Activated naive CD8-positive, alpha-beta T cell (primary cell): ENCODE measurements around the gene LSM14A.
"Not testable (repeated sequence)": the region's sequence is repeated elsewhere in the genome, so short reads cannot be mapped to it uniquely, and the experiment has no call there.

Experiments
- H3K27ac Mint-ChIP-seq: one replicate; pipeline ENCODE4 v1.8.0; 2021; ENCODE audit warnings: mixed read lengths
- H3K27me3 Mint-ChIP-seq: one replicate; pipeline ENCODE4 v1.8.0; 2021; ENCODE audit warnings: mixed read lengths
- H3K36me3 Mint-ChIP-seq: one replicate; pipeline ENCODE4 v1.8.0; 2021; ENCODE audit warnings: mixed read lengths
- H3K4me1 Mint-ChIP-seq: one replicate; pipeline ENCODE4 v1.8.0; 2021; ENCODE audit warnings: low read depth, mixed read lengths
- H3K4me3 Mint-ChIP-seq: one replicate; pipeline ENCODE4 v1.8.0; 2021; ENCODE audit warnings: mild to moderate bottlenecking, mixed read lengths
- H3K9me3 Mint-ChIP-seq: one replicate; pipeline ENCODE4 v1.8.0; 2021; ENCODE audit warnings: low read depth, mixed read lengths

Gene LSM14A

DNA sequence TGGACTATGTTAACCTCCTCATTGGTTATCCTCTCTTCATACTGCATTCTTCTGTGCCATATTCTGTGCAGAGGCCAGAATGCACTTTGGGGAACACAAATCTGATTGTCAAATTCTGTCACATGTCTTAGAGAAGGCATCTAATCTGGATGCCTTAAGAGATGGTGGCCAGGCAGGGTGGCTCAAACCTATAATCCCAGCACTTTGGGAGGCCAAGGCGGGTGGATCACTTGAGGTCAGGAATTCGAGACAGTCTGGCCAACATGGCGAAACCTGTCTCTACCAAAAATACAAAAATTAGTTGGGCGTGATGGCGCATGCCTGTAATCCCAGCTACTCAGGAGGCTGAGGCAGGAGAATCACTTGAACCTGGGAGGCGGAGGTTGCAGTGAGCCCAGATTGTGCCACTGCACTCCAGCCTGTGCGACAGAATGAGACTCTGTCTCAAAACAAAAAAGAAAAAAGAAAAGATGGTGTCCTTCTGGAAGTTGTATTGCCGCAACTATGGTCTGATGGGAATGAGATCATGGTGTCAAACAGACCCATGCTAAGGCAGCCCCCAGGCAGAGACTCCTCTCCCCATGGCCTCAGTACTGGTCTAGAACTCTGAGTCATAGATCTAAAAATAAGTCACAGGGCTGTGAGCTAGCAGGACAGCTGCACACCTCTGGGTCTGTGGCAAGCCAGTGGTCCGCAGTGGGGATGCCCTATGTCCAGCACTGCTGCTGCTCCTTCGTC is 71.0 kb downstream of the LSM14A start:
- not testable (repeated sequence) for H3K9me3 Mint-ChIP-seq, H3K36me3 Mint-ChIP-seq, H3K4me1 Mint-ChIP-seq, H3K4me3 Mint-ChIP-seq, H3K27ac Mint-ChIP-seq, H3K27me3 Mint-ChIP-seq

DNA sequence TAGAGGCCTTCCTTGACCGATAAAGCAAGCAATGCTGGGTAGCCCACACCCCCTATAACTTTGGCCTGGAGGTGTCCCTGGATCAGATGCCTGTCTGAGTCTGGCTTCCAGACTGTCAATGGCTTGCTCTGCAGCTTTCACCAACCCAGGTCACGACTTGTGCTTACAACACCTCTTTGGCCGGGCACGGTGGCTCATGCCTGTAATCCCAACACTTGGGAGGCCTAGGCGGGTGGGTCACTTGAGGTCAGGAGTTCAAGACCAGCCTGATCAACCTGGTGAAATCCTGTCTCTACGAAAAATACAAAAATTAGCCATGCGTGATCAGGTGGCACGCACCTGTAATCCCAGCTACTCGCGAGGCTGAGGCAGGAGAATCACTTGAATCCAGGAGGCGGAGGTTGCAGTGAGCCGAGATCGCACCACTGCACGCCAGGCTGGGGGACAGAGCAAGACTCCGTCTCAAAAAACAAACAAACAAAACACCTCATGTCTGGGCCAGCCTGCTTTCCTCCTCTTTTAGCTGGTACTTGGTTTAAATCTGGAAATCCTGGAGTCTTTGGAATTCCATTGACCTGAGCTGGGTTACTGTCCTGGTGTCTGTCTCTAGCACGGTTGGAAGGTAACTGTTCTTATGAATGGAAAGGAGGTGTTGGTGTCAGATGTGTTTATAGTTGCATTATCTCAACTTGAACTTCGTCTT is 71.7 kb downstream of the LSM14A start:
- no peaks in the 10 kb centered on the region for H3K36me3 Mint-ChIP-seq
- no peaks in the 10 kb centered on the region for H3K9me3 Mint-ChIP-seq
- H3K27me3 Mint-ChIP-seq, result no peaks in the 10 kb centered on the region
- H3K4me3 Mint-ChIP-seq, result no peak overlapping the region
- no peaks in the 10 kb centered on the region for H3K4me1 Mint-ChIP-seq
- no peak overlapping the region for H3K27ac Mint-ChIP-seq

DNA sequence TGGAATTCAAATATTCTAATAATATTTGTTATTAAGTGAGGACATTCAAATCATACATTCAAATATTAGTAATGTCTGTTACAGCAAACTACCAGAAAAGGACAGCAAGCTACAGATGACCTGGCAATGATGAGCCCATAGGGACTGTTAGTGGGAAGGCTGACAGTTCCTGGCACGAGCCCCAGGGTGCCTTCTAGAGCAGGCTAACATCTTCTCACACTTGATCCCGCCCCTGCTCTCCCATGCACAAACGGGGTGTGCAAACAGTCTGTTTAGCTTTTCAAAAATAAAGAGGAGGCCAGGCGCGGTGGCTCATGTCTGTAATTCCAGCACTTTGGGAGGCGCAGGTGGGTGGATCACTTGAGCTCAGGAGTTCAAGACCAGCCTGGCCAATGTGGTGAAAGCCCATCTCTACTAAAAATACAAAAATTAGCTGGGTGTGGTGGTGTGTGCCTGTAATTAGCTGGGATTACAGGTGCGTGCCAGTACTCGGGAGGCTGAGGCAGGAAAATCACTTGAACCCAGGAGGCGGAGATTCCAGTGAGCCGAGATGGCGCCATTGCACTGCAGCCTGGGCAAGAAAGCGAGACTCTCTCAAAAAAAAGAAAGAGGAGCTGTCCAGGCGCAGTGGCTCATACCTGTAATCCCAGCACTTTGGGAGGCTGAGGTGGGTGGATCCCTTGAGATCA is 72.5 kb downstream of the LSM14A start:
- H3K36me3 Mint-ChIP-seq, result no peaks in the 10 kb centered on the region
- no peak overlapping the region for H3K27ac Mint-ChIP-seq
- H3K27me3 Mint-ChIP-seq, result no peaks in the 10 kb centered on the region
- H3K9me3 Mint-ChIP-seq, result no peaks in the 10 kb centered on the region
- H3K4me3 Mint-ChIP-seq, result no peak overlapping the region
- H3K4me1 Mint-ChIP-seq, result no peaks in the 10 kb centered on the region

DNA sequence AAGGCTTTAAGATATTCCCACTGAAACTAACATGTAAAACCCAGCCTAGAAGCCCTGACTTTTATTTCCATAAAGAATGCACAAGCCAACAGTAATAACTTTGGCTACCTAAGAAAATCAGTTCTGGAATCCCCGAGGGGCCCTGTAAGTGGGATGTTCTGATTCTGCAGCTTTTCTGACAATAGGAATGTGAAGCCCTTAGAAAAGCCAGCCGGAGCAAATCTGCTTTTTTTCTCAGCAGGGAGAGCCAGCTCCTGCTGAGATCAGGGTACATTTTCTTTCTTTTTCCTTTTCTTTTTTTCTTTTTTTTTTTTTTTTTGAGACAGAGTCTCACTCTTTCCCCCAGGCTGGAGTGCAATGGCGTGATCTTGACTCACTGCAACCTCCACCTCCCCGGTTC is 74.0 kb downstream of the LSM14A start:
- Mint-ChIP-seq H3K9me3 (no peaks in the 10 kb centered on the region), H3K4me3 (no peak overlapping the region), H3K27me3 (no peaks in the 10 kb centered on the region), H3K36me3 (no peaks in the 10 kb centered on the region), H3K4me1 (no peaks in the 10 kb centered on the region), H3K27ac (no peak overlapping the region)

DNA sequence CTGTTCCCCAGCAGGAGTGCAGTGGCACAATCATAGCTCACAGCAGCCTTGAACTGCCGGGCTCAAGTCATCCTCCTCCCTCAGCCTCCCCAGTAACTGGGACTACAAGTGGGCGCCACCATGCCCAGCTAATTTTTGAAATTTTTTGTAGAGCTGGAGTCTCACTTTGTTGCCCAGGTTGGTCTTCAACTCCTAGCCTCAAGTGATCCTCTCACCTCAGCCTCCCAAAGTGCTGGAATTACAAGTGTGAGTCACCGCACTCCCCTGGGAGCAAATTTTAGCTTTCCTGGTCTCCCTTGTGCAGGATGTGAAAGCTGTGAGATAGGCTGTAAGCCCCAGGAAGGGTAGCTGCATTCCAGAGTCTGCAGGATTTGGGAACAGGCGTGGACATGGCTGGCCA is 76.6 kb downstream of the LSM14A start:
- no peaks in the 10 kb centered on the region for H3K9me3 Mint-ChIP-seq
- no peak overlapping the region for H3K4me3 Mint-ChIP-seq
- H3K27me3 Mint-ChIP-seq, result no peaks in the 10 kb centered on the region
- no peak overlapping the region for H3K27ac Mint-ChIP-seq
- peaks cover 2% of the 10 kb centered on the region for H3K4me1 Mint-ChIP-seq
- no peaks in the 10 kb centered on the region for H3K36me3 Mint-ChIP-seq

DNA sequence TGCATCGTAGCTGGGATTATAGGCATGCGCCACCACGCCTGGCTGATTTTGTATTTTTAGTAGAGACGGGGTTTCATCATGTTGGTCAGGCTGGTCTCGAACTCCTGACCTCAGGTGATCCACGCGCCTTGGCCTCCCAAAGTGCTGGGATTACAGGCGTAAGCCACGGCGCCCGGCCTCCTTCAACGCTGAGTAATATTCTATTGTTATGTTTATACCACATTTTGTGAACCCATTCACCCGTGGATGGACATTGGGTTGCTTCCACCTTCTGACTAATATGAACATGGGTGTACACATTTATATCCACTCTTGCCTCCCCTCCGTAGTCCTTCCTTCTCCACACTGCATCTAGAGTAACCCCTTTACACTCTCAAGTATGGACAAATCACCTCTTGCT is 80.9 kb downstream of the LSM14A start:
- H3K36me3 Mint-ChIP-seq, result not testable (repeated sequence)
- H3K27ac Mint-ChIP-seq, result peak overlapping the region; percentile 4

DNA sequence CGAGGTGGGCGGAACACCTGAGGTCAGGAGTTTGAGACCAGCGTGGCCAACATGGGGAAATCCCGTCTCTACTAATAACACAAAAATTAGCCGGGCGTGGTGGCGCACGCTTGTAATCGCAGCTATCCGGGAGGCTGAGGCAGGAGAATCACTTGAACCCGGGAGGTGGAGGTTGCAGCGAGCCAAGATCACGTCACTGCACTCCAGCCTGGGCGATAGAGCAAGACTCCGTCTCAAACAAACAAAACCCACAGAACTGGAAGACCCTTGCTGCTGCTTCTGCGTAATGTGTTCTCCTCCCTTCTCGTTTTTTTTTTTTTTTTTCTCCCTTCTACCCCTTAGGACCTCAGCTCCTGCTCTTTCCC is 81.4 kb downstream of the LSM14A start:
- H3K9me3 Mint-ChIP-seq, H3K27me3 Mint-ChIP-seq, H3K36me3 Mint-ChIP-seq: not testable (repeated sequence)
- H3K4me3 Mint-ChIP-seq, result peak overlapping the region; percentile 99
- H3K4me1 Mint-ChIP-seq, result peaks cover 26% of the 10 kb centered on the region
- peak overlapping the region; percentile 92 for H3K27ac Mint-ChIP-seq

More for the DNA sequence above, 80.9 kb downstream of the LSM14A start:
- Mint-ChIP-seq H3K4me3 (peak overlapping the region; percentile 99), H3K4me1 (peaks cover 24% of the 10 kb centered on the region)
- H3K27me3 Mint-ChIP-seq, H3K9me3 Mint-ChIP-seq: not testable (repeated sequence)

DNA sequence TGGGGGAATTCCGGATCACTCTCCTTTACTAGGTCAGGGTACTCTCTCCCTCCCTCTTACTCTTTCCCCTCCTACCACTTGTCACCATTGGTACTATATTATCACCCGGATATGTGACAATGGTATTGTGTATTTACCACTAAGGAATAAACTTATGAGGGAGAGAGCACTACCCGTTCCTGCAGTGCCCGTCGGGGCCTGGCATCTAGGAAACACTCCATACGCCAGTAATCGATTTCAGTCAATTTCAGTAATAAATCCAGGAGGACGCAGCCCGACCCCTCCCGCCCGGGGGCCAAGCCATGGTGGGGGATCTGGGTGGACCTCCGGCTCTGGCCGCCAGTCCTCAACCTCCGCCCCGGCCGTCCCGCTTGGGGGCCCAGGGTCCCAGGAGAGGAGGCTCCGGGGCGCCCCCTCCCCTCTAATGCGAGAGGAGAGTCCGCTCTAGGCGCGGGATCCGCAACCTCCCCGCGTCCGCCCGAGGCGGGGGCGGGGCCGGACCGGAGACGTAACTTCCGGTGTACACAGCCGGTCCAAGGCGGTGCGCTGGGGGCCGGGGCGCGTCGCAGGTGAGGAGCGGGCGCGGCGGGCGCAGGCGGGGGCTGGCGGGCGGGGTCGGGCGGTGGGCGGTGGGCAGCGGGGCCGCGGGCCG is 81.9 kb downstream of the LSM14A start, which contains the start of gene GARRE1:
Gene GARRE1, plus strand, starts transcription at position 509 of the 652 bp plus-strand sequence. CDS start 45,920 bp downstream, outside the sequence.
- peak within 1 kb of the TSS; percentile 99 for H3K4me3 Mint-ChIP-seq
- H3K27me3 Mint-ChIP-seq, result no peaks in the 10 kb centered on the region
- H3K36me3 Mint-ChIP-seq, result peaks cover 3% of the 10 kb centered on the region
- no peaks in the 10 kb centered on the region for H3K9me3 Mint-ChIP-seq
- peak within 1 kb of the TSS; percentile 92 for H3K27ac Mint-ChIP-seq
- peaks cover 29% of the 10 kb centered on the region for H3K4me1 Mint-ChIP-seq

DNA sequence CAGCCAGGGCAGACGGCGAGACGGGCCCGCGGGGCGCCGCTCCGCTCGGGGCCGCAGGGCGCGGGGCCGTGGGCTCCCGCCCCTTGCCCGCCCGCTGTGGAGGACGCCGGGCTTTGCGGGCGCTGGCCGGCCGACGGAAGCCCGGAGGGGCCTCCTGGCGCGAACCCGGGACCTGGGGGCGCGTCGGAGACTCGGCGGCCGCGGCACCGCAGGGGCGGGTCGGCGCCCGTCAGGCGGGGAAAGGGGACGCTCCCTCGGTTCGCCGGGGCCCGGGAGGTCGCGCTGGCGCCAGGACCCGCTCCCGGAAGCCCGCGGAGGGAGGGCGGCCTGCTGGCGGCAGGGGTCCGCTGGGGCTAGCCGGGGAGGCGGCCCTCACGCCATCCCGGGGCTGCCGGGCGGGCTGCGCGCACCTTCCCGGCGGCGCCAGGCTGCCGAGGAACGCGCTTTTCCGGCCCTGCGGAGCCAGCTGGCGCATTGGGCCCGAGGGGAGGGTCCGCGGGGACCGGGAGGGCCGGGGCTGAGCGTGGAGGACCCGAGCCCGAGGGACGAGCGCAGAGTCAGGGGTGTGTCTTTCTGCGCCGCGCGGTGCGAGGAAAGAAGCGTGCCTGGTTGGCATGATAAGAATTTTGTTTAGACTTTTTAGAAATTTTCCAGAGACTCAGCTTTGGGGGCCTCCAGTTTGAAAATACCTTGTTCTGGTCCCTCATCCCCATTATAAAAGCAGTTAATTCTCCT is 82.6 kb downstream of the LSM14A start:
- Mint-ChIP-seq H3K4me1 (peaks cover 36% of the 10 kb centered on the region), H3K36me3 (peaks cover 4% of the 10 kb centered on the region), H3K9me3 (no peaks in the 10 kb centered on the region), H3K27ac (peak overlapping the region; percentile 70), H3K27me3 (no peaks in the 10 kb centered on the region), H3K4me3 (peak overlapping the region; percentile 89)

DNA sequence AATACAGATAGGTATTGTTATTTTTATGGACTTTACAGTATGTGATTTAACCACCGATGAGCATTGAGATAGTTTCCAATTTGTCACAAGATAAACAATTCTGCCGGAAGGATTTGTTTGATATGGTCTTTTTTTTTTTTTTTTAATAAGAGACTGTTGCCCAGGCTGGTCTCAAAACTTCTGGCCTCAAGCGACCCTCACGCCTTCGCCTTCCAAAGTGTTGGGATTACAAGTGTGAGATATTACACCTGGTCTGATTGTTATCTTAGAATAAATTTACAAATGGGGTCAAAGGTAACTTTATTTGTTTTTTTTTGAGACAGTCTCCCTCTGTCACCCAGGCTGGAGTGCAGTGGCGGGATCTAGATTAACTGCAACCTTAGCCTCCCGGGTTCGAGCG is 83.2 kb downstream of the LSM14A start:
- Mint-ChIP-seq H3K36me3 (peaks cover 4% of the 10 kb centered on the region), H3K27me3 (no peaks in the 10 kb centered on the region), H3K4me1 (peaks cover 39% of the 10 kb centered on the region), H3K4me3 (peak overlapping the region; percentile 89), H3K27ac (peak overlapping the region; percentile 70), H3K9me3 (no peaks in the 10 kb centered on the region)

DNA sequence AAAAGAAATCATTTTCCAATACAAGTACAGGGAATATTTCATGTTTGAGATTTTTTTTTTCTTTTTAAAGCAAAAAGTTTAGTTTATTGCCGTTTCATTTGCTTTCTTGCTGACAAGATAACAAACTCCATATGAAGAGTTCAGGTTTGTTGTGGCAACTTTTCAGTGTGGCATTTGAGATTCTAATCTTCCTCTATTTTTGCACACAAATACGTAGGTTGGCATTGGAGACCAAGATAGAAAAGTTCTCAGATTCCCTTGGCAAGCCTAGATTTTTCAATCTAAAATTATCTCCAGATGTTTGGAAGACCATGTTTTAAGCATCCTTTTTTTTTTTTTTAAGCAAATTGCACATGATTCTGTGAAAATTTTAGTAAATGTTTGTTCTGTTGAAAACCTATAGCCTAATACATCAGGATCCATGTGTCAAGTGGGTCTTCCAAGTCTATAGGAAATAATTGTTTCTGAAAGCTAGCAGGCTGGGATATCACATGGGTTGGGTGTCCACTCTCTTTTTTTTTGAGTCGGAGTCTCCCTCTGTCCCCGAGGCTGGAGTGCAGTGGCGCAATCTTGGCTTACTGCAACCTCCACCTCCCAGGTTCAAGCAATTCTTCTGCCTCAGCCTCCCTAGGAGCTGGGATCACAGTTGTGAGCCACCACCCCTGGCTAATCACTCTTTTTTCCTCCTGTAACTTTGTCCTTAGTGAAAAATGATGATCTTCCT is 84.7 kb downstream of the LSM14A start:
- peak overlapping the region; percentile 53 for H3K4me3 Mint-ChIP-seq
- H3K27me3 Mint-ChIP-seq, result no peaks in the 10 kb centered on the region

DNA sequence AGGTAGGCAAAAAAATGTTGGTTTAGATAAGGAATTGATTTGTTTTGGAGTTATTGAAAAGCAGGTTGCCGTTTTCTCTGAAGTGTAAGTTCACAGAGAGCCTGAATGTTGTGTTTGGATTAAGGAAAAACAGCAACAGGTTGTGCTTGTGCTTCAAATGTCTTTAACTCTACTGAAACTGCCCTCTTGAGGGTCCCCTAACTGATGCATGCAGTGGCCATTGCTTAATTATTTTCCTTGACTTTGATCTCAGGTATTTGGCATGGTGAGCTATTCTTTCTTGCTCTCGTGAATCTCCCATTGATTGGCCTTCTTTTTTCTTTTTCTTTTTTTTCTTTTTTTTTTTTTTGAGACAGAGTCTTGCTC is 85.2 kb downstream of the LSM14A start:
- Mint-ChIP-seq H3K27ac (peak overlapping the region; percentile 14), H3K27me3 (no peaks in the 10 kb centered on the region), H3K4me1 (peaks cover 53% of the 10 kb centered on the region), H3K4me3 (peak overlapping the region; percentile 12), H3K36me3 (peaks cover 8% of the 10 kb centered on the region), H3K9me3 (no peaks in the 10 kb centered on the region)

More for the DNA sequence above, 84.7 kb downstream of the LSM14A start:
- peaks cover 53% of the 10 kb centered on the region for H3K4me1 Mint-ChIP-seq
- H3K9me3 Mint-ChIP-seq, result no peaks in the 10 kb centered on the region
- H3K36me3 Mint-ChIP-seq, result peaks cover 8% of the 10 kb centered on the region
- peak overlapping the region; percentile 14 for H3K27ac Mint-ChIP-seq

DNA sequence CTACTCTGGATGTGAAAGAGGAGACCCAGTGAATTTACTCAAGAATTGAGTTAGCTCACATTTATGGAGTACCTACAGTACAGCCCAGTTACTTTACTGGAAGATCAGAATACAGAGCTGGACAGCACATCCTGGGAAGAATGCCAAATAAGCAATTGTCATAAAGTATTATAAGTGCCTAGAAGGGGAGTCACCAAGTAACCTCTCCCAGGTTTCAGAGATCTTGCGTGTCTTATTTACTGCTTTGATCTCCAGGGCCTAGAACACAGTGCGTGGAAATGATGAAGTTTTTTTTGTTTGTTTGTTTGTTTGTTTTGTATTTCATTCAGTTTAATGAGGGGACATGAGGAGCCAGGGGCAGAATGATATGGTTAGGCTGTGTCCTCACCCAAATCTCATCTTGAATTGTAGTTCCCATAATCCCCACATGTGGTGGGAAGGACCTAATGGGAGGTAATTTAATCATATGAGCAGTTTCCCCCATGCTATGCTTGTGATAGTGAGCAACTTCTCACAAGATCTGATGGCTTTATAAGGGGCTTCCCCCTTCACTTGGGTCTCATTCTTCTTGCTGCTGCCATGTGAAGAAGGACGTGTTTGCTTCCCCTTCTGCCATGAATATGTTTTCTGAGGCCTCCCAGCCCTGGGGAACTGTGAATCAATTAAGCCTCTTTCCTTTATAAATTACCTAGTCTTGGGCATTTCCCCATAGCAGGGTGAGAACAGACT is 87.2 kb downstream of the LSM14A start:
- no peak overlapping the region for H3K4me3 Mint-ChIP-seq
- no peaks in the 10 kb centered on the region for H3K9me3 Mint-ChIP-seq
- H3K4me1 Mint-ChIP-seq, result peaks cover 54% of the 10 kb centered on the region
- no peaks in the 10 kb centered on the region for H3K27me3 Mint-ChIP-seq
- peaks cover 8% of the 10 kb centered on the region for H3K36me3 Mint-ChIP-seq
- H3K27ac Mint-ChIP-seq, result peak overlapping the region; percentile 58
